Measurements from ENCODE around the gene LGI4.
"Not testable (repeated sequence)": the region's sequence is repeated elsewhere in the genome, so short reads cannot be mapped to it uniquely, and the experiment has no call there.

Gene LGI4

GRCh38 chr19:35105411-35106290 is 29.2 kb downstream of the LGI4 start:
- no peak for DNase-seq (ENCODE audit: low read depth in 2 of 2)

DNA sequence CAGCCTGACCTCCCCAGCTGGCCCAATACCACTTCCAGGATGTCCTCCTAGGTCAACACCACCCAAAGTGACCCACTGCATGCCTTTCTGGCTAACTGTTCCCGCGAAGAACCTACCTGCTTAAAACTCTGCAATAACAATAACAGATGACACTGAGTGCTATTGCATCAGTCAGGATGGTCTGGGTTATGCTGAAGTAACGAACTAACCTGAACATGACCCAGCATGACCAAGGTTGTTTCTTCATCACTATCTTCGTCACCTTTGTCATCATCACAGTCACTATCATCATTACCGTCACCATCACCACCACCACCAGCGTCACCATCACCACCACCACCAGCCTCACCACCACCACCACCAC is 29.8 kb downstream of the LGI4 start:
- no peak for DNase-seq (ENCODE audit: low read depth in 2 of 2)

- DNase-seq (ENCODE audit: low read depth in 2 of 2): no peak
These were observed 30.5 kb downstream of the LGI4 start for GRCh38 chr19:35104361-35104760.

- DNase-seq (ENCODE audit: low read depth in 2 of 2): not testable (repeated sequence)
These were observed 31.2 kb downstream of the LGI4 start for GRCh38 chr19:35103614-35104013.

GRCh38 chr19:35101949-35102348 is 32.9 kb downstream of the LGI4 start:
- not testable (repeated sequence) for DNase-seq (ENCODE audit: low read depth in 2 of 2)

DNA sequence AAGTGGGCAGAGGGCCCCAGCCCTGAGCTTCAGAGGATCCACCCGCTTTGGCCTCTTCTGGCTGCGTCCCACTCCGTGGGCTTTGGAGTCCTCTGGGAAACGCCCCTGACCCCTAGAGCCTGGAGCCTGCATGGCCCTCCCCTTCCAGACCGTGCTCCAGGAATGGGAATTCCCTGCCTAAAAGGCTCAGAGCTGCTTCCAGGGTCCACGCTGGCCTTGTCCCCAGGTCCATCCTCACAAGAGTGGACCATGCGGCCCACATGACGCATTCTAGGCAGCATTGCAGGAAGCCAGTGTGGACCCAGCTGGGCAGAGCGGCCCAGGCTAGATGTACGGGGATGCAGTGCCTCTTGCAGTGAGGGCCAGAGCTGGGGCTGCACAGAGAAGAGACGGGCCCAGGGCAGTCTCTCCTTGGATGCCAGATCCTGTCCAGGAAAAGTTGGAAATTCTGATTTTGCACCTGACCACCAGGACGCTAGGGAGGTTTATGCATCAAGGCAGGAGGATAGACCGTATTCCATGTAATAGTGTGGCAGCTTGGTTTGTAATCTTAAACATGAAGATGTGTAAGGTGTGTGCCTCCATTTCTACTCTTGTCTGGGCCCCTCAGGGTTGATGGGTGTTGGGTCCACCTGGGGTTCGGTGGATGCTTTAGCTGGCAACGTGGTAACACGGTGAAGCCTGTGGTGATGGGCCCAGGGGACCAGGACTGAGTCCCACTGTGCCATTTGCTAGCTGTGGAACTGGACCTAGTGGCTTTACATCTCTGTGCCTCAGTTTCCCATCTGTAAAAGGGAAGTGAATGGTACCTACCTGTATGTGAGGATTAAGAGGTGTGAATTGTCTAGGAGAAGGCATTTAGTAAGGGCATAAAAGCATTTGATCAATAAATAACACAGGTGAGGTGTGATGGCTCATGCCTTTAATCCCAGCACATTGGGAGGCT is 34.0 kb downstream of the LGI4 start:
- DNase-seq (ENCODE audit: low read depth in 2 of 2): no peak

DNA sequence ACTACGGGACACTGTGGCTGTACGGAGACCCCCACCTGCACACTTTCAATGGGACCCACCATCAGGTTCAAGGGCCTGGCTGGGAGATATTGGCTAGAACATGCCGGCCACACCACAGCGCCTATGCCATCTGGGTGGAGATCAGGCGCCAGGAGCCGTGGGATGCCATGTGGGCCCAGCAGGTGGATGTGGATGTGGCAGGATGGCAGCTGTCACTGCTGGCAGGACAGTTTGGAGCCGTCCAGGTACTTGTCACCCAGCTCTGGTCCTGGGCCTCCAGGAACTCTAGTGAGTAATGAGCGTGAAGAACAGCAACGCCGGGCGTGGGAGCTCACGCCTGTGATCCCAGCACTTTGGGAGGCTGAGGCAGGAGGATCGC is 35.0 kb downstream of the LGI4 start:
- no peak for DNase-seq (ENCODE audit: low read depth in 2 of 2)

GRCh38 chr19:35099155-35099896 is 35.5 kb downstream of the LGI4 start:
- no peak for DNase-seq (ENCODE audit: low read depth in 2 of 2)

DNA sequence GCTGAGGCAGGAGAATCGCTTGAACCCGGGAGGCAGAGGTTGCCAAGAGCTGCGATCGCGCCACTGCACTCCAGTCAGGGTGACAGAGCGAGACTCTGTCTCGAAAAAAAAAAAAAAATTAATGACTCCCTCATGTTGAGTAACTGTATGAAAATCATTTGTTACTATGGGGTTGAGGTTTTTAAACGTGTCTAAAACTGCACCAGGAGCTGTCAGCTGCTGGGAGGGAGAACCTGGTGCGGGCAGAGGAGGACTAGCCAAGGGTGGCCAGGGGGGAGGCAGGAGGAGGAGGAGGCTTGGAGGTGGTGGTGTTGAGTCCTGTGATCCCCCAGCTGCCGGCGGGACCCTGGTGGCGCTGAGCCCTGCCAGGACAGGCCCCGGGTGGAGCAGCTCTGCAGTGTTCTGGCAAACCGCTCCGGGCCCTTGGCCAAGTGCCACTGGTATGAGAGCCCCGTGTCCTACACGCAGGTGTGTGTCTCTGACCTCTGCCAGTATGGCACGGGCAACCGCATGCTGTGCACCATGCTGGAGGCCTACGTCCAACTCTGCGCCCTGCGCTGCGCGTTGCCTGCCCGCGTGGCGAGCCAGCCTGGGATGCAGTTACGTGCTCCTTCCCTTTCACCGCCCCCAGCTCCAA is 36.3 kb downstream of the LGI4 start:
- DNase-seq (ENCODE audit: low read depth in 2 of 2): no peak

- no peak for DNase-seq (ENCODE audit: low read depth in 2 of 2)
These were observed 39.0 kb downstream of the LGI4 start for GRCh38 chr19:35095667-35096368.

DNA sequence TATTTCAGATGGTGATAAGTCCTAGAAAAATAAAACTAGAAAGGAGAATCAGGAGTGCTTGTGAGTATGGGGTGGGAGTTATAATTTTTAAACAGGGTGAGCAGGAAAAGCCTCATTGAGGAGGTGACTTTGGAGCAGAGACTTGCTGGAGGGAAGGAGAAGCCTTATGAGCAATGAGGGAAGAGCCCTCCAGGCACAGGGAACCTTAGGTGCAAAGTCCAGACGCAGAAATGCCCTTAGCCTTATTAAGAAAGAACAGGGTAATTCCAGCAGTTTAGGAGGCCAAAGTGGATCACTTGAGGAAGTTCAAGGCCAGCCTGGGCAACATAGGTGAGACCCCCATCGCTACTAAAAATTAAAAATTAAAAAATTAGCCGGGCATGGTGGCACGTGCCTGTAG is 40.2 kb downstream of the LGI4 start:
- no peak for DNase-seq (ENCODE audit: low read depth in 2 of 2)

DNA sequence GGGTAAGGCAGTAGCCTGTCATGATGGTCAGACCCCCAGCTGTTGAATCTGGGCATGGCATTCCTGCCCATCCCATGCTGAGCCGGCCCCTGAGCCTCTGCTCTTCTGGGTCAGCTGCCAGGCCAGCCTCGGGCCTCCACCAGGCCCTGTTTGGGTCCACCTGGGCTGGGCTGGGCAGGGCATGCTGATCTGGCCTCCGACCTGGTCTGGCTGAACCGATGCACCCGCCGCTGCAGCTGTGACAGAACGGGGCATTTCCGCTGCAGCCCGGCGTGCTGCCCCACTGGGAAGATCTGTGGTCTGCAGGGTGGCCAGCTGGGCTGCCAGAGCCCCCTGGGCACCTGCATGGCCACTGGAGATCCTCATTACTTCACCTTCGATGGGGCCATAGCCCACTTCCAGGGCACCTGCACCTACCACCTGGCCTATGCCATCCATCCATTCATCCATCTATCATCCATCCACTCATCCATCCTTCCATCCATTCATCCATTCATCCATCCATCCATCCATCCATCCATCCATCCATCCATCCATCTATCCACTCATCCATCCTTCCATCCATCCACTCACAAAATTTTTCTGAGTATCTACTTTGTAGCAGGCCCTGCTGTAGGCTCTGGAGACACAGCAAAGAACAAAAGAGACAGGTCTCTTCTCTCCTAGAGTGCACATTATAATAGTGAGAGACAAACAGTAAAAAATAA is 40.8 kb downstream of the LGI4 start:
- no peak for DNase-seq (ENCODE audit: low read depth in 2 of 2)

DNA sequence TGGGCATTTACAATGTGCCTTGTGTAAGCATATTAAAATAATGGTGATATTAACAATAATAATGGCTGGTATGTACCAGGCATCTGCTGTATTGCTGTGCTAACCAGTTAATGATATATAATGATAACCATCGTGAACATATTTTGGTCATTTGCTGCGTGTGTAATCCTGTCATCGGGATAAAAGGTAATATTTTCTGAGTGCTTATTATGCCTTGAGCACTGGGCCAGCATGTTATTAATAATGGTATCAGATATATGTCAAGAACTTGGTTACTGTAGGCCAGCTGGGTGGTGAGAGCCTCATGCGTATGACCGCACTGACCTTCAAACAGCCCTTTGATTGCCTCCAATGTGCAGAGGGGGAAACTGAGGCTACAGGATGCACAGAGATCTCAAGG is 41.4 kb downstream of the LGI4 start:
- DNase-seq (ENCODE audit: low read depth in 2 of 2): no peak

DNA sequence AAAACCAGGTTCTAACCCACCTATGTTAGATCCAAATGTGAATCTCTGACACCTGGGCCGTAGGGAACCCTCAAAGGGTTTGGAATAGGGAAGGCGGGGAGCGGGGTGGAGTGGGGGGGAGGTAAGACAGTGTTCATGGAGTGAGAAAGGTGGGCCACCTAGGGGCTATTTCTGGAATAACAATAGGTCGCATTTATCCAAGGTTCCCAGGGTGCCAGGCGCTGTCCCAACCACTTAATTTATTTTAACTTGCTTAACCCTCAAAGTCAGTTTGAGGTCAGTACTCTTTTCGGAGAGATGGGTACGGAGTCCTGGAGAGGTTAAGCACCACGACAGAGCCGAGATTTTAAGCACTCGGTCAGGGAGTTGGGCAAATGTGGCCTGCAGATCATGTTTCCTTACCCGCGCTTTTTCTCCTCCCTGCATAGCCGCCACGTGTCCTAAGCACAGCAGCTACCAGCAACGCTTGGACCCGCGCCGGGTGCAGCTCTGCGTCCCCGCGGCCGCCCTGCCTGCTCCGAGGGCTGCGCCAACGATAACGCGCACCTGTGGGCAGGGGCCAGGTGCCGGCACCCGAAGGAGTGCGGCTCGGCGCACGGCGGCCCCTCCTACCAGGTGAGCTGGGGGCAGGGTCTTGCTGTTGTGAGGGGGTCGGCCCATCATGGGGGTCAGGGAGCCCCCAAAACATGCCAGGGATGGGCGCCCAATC is 44.2 kb downstream of the LGI4 start:
- DNase-seq (ENCODE audit: low read depth in 2 of 2): peak in 1 of 2 donors; percentile 11

DNA sequence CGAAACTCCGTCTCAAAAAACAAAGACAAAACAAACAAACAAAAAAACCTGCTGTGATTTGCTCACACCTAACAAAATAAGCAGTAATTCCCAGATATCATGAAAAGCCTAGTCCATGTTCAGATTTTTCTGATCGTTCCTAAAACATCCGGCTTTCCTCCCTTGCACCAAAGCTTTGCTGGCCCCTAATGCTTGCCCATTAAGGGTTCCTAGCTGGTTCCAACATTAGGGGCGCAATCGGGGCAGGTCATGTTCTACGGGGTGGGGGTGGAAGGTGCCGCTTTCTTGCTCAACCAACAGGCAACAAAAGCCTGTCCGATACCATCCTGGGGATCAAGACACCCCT is 44.7 kb downstream of the LGI4 start:
- no peak for DNase-seq (ENCODE audit: low read depth in 2 of 2)

DNA sequence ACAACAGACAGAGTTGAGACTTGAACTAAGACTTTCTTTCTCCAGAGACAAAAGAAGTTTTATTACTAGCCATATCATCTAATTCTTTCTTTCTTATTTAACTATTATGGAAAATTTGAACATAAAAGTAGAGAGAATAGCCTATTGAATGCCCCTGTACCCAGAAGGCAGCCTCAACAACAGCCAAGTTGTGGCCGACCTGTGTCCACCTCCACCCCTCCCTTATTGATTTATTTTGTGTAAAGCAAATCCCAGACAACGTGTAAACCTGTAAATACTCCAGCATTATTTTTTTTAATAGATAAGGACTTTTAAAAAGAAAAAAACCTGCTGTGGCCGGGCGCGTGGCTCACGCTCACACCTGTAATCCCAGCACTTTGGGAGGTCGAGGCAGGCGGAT is 45.3 kb downstream of the LGI4 start:
- no peak for DNase-seq (ENCODE audit: low read depth in 2 of 2)

DNA sequence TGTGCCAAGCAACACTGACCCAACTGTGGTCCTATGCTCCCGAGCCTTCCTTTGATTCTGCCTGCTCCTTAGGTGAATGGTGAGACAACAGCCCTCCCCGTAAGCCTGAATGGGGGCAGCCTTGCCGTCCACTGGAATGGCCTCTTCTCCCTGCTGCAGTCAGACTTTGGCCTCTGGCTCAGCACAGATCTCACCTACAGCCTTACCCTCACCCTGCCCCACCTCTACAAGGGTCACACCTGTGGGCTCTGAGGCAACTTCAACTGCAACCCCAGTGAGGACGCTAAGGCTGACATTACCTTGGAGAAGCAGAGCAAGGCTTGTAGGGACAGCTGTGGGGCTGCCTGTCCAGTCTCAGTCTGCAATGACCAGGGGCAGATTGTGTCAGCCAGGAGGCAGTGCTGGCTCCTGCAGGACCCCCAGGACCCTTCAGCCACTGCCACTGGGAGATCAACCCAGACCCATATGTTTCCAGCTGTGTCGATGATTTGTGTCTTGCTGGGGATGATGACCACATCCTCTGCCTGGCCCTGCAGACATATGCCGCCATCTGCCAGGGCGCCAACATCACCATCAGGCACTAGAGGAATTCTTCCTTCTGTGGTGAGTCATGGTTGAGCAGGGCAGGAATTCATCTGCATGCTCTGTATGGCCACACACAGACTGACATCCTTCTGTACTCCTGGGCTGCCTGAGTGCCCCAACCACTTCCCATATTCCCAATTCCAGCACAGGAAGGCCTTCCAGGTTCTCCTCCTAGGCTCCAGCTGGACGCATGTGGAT is 46.5 kb downstream of the LGI4 start:
- no peak for DNase-seq (ENCODE audit: low read depth in 2 of 2)

DNA sequence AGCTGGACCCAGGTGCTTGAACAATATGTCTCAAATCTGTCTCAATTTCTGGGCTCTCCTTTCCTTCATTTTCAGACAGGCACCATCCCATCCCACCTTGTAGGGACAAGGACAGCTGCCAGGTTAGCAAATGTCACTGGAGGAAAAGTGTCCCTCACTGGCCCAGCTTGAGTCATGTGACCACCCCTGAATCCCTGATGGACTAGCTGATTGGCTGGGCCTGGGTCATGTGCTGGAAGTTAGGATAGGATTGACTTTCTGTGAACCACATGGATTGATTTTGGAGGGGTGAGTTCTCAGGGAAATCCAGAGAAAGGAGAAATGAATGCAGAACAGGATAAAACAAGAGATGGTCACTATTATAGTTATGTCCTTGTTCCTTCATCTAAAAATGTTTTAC is 47.5 kb downstream of the LGI4 start:
- DNase-seq (ENCODE audit: low read depth in 2 of 2): no peak

- no peak for DNase-seq (ENCODE audit: low read depth in 2 of 2)
These were observed 48.4 kb downstream of the LGI4 start for GRCh38 chr19:35086455-35086854.

All from stimulated activated CD8-positive, alpha-beta memory T cell treated with anti-CD3 and anti-CD28 coated beads, Interleukin-7, amount 100 ng/mL, for 4 hours (primary cell).